Lower leg skin (tissue), 3 donors: ENCODE measurements around the gene PALLD.

Experiments used
- CTCF ChIP-seq, 3 donors: fragments of 450-650 bp; IDR thresholded peaks; one replicate each; pipeline ENCODE4 v1.5.1; 2016; ENCODE audit warnings: antibody characterized with exemption in 3 of 3, mild to moderate bottlenecking in 3 of 3, moderate library complexity in 2 of 3
- POLR2A ChIP-seq, 2 donors: fragments of 450-650 bp; IDR thresholded peaks; one replicate each; pipeline ENCODE4 v1.6.1; 2016 to 2017; ENCODE audit warnings: antibody characterized with exemption in 2 of 2, mild to moderate bottlenecking in 1 of 2, moderate library complexity in 1 of 2

DNA sequence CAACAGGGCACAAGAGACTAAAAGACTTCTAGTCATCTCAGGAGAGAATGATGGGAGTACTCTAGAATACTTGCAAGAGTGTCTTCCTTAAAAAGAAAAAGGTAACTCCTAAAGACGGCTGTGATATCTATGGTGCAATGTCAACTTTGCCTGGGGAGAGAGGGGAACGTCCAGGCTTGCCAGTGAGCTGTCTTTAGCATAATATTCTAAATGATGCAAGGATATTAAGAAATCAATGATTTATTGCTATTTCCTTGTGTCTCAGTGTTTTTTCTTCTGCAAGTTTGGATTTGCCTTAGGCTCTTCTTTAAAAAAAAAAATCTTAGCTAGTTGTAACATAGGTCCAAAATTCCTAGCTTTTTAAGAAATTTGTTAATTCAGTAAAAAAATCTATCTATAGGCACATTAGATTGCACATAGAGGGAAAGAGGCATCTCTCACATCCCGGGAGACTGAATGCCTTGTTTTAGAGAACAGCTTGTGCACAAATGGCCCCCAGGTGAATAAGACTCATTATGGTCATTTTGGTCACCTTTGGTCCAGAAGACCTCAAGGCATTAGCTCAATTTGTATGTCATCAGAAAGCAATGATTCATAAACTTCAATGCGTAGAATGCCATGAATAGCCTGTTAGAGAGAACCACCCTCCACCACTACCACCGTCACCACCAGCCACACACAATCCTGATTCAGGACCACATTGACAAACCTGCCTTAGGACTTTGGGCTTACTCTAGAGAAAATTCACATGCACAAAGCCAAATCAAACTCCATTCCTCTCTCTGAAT lies 104.1 kb downstream of the PALLD start:
- TF ChIP-seq CTCF (IDR thresholded peaks at IDR 0.05): no peak
- TF ChIP-seq POLR2A (IDR thresholded peaks at IDR 0.05): no peak
